ENCODE measurements around the gene PKNOX1. TPM values are rescaled to one million over a fixed set of nuclear protein-coding genes. Genes with fewer than 3 reads are reported as not detected.
"Not testable (repeated sequence)": the region's sequence is repeated elsewhere in the genome, so short reads cannot be mapped to it uniquely, and the experiment has no call there.

PKNOX1 gene
- total RNA-seq, 2 experiments from 2014 or later, result 21.3 to 23.2 TPM

GRCh38 chr21:43024439-43025136 lies 50.2 kb downstream of the PKNOX1 start:
- Mint-ChIP-seq H3K36me3 (peaks cover 18% of the 10 kb centered on the region), H3K4me1 (no peaks in the 10 kb centered on the region), H3K9me3 (no peaks in the 10 kb centered on the region), H3K27ac (no peak overlapping the region), H3K4me3 (no peak overlapping the region), H3K27me3 (no peaks in the 10 kb centered on the region)
- no peak for ATAC-seq (ENCODE audit: low read depth)
- POLR2A ChIA-PET, result no interaction called here
- no peak for DNase-seq

GRCh38 chr21:43025636-43026180 lies 51.3 kb downstream of the PKNOX1 start:
- POLR2A ChIA-PET, result no interaction called here
- Mint-ChIP-seq H3K27me3 (no peaks in the 10 kb centered on the region), H3K9me3 (no peaks in the 10 kb centered on the region), H3K4me1 (no peaks in the 10 kb centered on the region), H3K27ac (no peak overlapping the region), H3K36me3 (peaks cover 20% of the 10 kb centered on the region), H3K4me3 (no peak overlapping the region)
- no peak for DNase-seq
- no peak for ATAC-seq (ENCODE audit: low read depth)

GRCh38 chr21:43027846-43028731 lies 53.7 kb downstream of the PKNOX1 start:
- DNase-seq (no peak), ATAC-seq (ENCODE audit: low read depth) (no peak)
- no peaks in the 10 kb centered on the region for H3K9me3 Mint-ChIP-seq
- peaks cover 1% of the 10 kb centered on the region for H3K4me1 Mint-ChIP-seq
- no peak overlapping the region for H3K27ac Mint-ChIP-seq
- peaks cover 18% of the 10 kb centered on the region for H3K36me3 Mint-ChIP-seq
- no peak overlapping the region for H3K4me3 Mint-ChIP-seq
- no peaks in the 10 kb centered on the region for H3K27me3 Mint-ChIP-seq
- POLR2A ChIA-PET, result no interaction called here

GRCh38 chr21:43029785-43030184 lies 55.4 kb downstream of the PKNOX1 start:
- H3K4me3 Mint-ChIP-seq, result no peak overlapping the region
- H3K27ac Mint-ChIP-seq, result no peak overlapping the region
- peaks cover 1% of the 10 kb centered on the region for H3K4me1 Mint-ChIP-seq
- DNase-seq, result no peak
- no peaks in the 10 kb centered on the region for H3K9me3 Mint-ChIP-seq
- H3K36me3 Mint-ChIP-seq, result peaks cover 18% of the 10 kb centered on the region
- H3K27me3 Mint-ChIP-seq, result no peaks in the 10 kb centered on the region
- ATAC-seq (ENCODE audit: low read depth), result no peak
- POLR2A ChIA-PET, result no interaction called here

- Mint-ChIP-seq H3K27me3 (no peaks in the 10 kb centered on the region), H3K4me3 (no peak overlapping the region), H3K4me1 (peaks cover 1% of the 10 kb centered on the region), H3K27ac (no peak overlapping the region), H3K9me3 (no peaks in the 10 kb centered on the region), H3K36me3 (peaks cover 14% of the 10 kb centered on the region)
- POLR2A ChIA-PET, result no interaction called here
- ATAC-seq (ENCODE audit: low read depth) (no peak), DNase-seq (no peak)
Measured at GRCh38 chr21:43031121-43031619, 56.8 kb downstream of the PKNOX1 start.

GRCh38 chr21:43034101-43034500 lies 59.7 kb downstream of the PKNOX1 start:
- no peak for ATAC-seq (ENCODE audit: low read depth)
- POLR2A ChIA-PET, result no interaction called here
- H3K4me3 Mint-ChIP-seq, result no peak overlapping the region

GRCh38 chr21:43034826-43035225 lies 60.5 kb downstream of the PKNOX1 start:
- POLR2A ChIA-PET, result no interaction called here
- peaks cover 1% of the 10 kb centered on the region for H3K4me1 Mint-ChIP-seq
- ATAC-seq (ENCODE audit: low read depth) (no peak), DNase-seq (no peak)
- H3K4me3 Mint-ChIP-seq, result no peak overlapping the region
- no peak overlapping the region for H3K27ac Mint-ChIP-seq
- no peaks in the 10 kb centered on the region for H3K27me3 Mint-ChIP-seq
- peaks cover 5% of the 10 kb centered on the region for H3K36me3 Mint-ChIP-seq
- no peaks in the 10 kb centered on the region for H3K9me3 Mint-ChIP-seq

More at GRCh38 chr21:43034101-43034500, 59.7 kb downstream of the PKNOX1 start:
- Mint-ChIP-seq H3K36me3 (peaks cover 10% of the 10 kb centered on the region), H3K27ac (no peak overlapping the region), H3K27me3 (no peaks in the 10 kb centered on the region), H3K9me3 (no peaks in the 10 kb centered on the region), H3K4me1 (peaks cover 1% of the 10 kb centered on the region)
- DNase-seq, result no peak

- ATAC-seq (ENCODE audit: low read depth); POLR2A ChIA-PET; H3K9me3 Mint-ChIP-seq; DNase-seq; H3K4me3 Mint-ChIP-seq; H3K4me1 Mint-ChIP-seq; H3K36me3 Mint-ChIP-seq; H3K27me3 Mint-ChIP-seq; H3K27ac Mint-ChIP-seq: not testable (repeated sequence)
Measured at GRCh38 chr21:43036889-43037288, 62.5 kb downstream of the PKNOX1 start.

GRCh38 chr21:43037918-43038658 lies 63.7 kb downstream of the PKNOX1 start:
- POLR2A ChIA-PET; DNase-seq; H3K36me3 Mint-ChIP-seq; H3K9me3 Mint-ChIP-seq; H3K4me3 Mint-ChIP-seq; H3K27ac Mint-ChIP-seq; H3K27me3 Mint-ChIP-seq; H3K4me1 Mint-ChIP-seq; ATAC-seq (ENCODE audit: low read depth): not testable (repeated sequence)

GRCh38 chr21:43038659-43039044 lies 64.3 kb downstream of the PKNOX1 start:
- POLR2A ChIA-PET, result not testable (repeated sequence)

GRCh38 chr21:43042169-43042568 lies 67.8 kb downstream of the PKNOX1 start:
- DNase-seq; H3K4me3 Mint-ChIP-seq; POLR2A ChIA-PET; H3K27ac Mint-ChIP-seq; H3K4me1 Mint-ChIP-seq; H3K36me3 Mint-ChIP-seq; ATAC-seq (ENCODE audit: low read depth); H3K9me3 Mint-ChIP-seq; H3K27me3 Mint-ChIP-seq: not testable (repeated sequence)

More at GRCh38 chr21:43038659-43039044, 64.3 kb downstream of the PKNOX1 start:
- H3K4me1 Mint-ChIP-seq; H3K27me3 Mint-ChIP-seq; H3K36me3 Mint-ChIP-seq; DNase-seq; H3K27ac Mint-ChIP-seq; H3K9me3 Mint-ChIP-seq; H3K4me3 Mint-ChIP-seq; ATAC-seq (ENCODE audit: low read depth): not testable (repeated sequence)

- H3K4me3 Mint-ChIP-seq; H3K36me3 Mint-ChIP-seq; H3K27ac Mint-ChIP-seq; H3K27me3 Mint-ChIP-seq; ATAC-seq (ENCODE audit: low read depth); POLR2A ChIA-PET; DNase-seq; H3K9me3 Mint-ChIP-seq; H3K4me1 Mint-ChIP-seq: not testable (repeated sequence)
Measured at GRCh38 chr21:43043291-43043690, 68.9 kb downstream of the PKNOX1 start.

GRCh38 chr21:43044547-43044946 lies 70.2 kb downstream of the PKNOX1 start:
- H3K9me3 Mint-ChIP-seq; POLR2A ChIA-PET; DNase-seq; H3K36me3 Mint-ChIP-seq; H3K4me1 Mint-ChIP-seq; H3K4me3 Mint-ChIP-seq; H3K27me3 Mint-ChIP-seq; ATAC-seq (ENCODE audit: low read depth); H3K27ac Mint-ChIP-seq: not testable (repeated sequence)
